Endodermal cell (in vitro differentiated cells): ENCODE data around the gene CHD6. TPM values are rescaled to one million over a fixed set of nuclear protein-coding genes. Genes with fewer than 3 reads are reported as not detected.

Source experiments
- DNase-seq: peaks from one replicate; pipeline ENCODE4 v3.0.0-alpha.2; 2017
- H3K27ac ChIP-seq: 2 replicates; pipeline ENCODE4 v1.5.1; 2013; ENCODE audit warnings: mild to moderate bottlenecking, low read depth, low read length, moderate library complexity
- H3K27me3 ChIP-seq: 2 replicates; pipeline ENCODE4 v1.6.1; 2013; ENCODE audit warnings: mild to moderate bottlenecking, low read length, moderate library complexity; ENCODE audit not compliant: insufficient read depth, control insufficient read depth, poor library complexity, severe bottlenecking
- H3K36me3 ChIP-seq: 2 replicates; pipeline ENCODE4 v1.7.0; 2013; ENCODE audit warnings: mild to moderate bottlenecking, low read length, moderate library complexity; ENCODE audit not compliant: control insufficient read depth, insufficient read depth
- H3K4me1 ChIP-seq: one replicate; pipeline ENCODE4 v1.7.0; 2013; ENCODE audit warnings: low read length; ENCODE audit not compliant: control insufficient read depth, insufficient read depth
- H3K4me3 ChIP-seq: 2 replicates; pipeline ENCODE4 v1.5.1; 2013; ENCODE audit warnings: mild to moderate bottlenecking, low read length, moderate library complexity
- H3K9ac ChIP-seq: 2 replicates; pipeline ENCODE4 v1.6.1; 2013; ENCODE audit warnings: mild to moderate bottlenecking, low read length, moderate library complexity; ENCODE audit not compliant: poor library complexity, severe bottlenecking; ENCODE audit errors: extremely low read depth
- H3K9me3 ChIP-seq: 2 replicates; pipeline ENCODE4 v1.6.1; 2013; ENCODE audit warnings: mild to moderate bottlenecking, low read length, moderate library complexity; ENCODE audit not compliant: control insufficient read depth
- H3K27ac Mint-ChIP-seq: 2 replicates; pipeline ENCODE4 v1.8.0; 2020; ENCODE audit warnings: mixed read lengths
- H3K27me3 Mint-ChIP-seq: 2 replicates; pipeline ENCODE4 v1.8.0; 2021; ENCODE audit warnings: mild to moderate bottlenecking, mixed read lengths; ENCODE audit not compliant: insufficient read depth
- H3K36me3 Mint-ChIP-seq: 2 replicates; pipeline ENCODE4 v1.8.0; 2020; ENCODE audit warnings: low read depth, mixed read lengths
- H3K4me1 Mint-ChIP-seq: 2 replicates; pipeline ENCODE4 v1.8.0; 2020; ENCODE audit warnings: mixed read lengths
- H3K4me3 Mint-ChIP-seq: 2 replicates; pipeline ENCODE4 v1.8.0; 2020; ENCODE audit warnings: mild to moderate bottlenecking, moderate library complexity, mixed read lengths
- H3K9me3 Mint-ChIP-seq: 2 replicates; pipeline ENCODE4 v1.8.0; 2020; ENCODE audit warnings: mild to moderate bottlenecking, mixed read lengths
- CTCF ChIP-seq: fragments of 200-600 bp; sonication (generic); conservative IDR thresholded peaks from 2 replicates; pipeline ENCODE4 v1.5.0; 2021; ENCODE audit warnings: antibody characterized with exemption, mild to moderate bottlenecking
- WGBS, 2 experiments: methylation state at CpG; one replicate each; pipeline versions ENCODE4 v1.1.5 to v1.1.7; 2013; ENCODE audit warnings: missing lambda C conversion rate in 2 of 2, mixed read lengths in 1 of 2; ENCODE audit not compliant: insufficient coverage in 1 of 2, insufficient read length in 1 of 2; 5-methylcytosine and 5-hydroxymethylcytosine counted together
- total RNA-seq, 2 donors: library from RNA; stranded (reverse); fragmentation: NEBNext Ultra II Directional in 1 of 2; extraction: Animal tissue kit (Norgen Biotek cat#: 25700) in 1 of 2; gene quantifications; 2 replicates in 1 of 2; 3 replicates in 1 of 2; pipeline ENCODE4 v1.2.1, GENCODE V29; 2021

CHD6 gene
- total RNA-seq, 2 donors from 2014 or later: 82.5 to 107 TPM

GRCh38 chr20:41621421-41621820 is 3.2 kb upstream of the CHD6 start:
- Mint-ChIP-seq H3K27me3 (no peaks in the 10 kb centered on the region), H3K27ac (no peak overlapping the region), H3K9me3 (no peaks in the 10 kb centered on the region), H3K4me3 (no peak overlapping the region), H3K36me3 (no peaks in the 10 kb centered on the region), H3K4me1 (peaks cover 20% of the 10 kb centered on the region)
- no peaks in the 10 kb centered on the region for H3K36me3 ChIP-seq
- no peak overlapping the region for H3K9ac ChIP-seq
- no peak overlapping the region for H3K27ac ChIP-seq
- no peaks in the 10 kb centered on the region for H3K27me3 ChIP-seq
- H3K4me3 ChIP-seq: no peak overlapping the region
- WGBS, 2 experiments: 88 to 100% methylated on average over 1 of the region's 1 CpG
- TF ChIP-seq CTCF: no peak
- H3K9me3 ChIP-seq: no peaks in the 10 kb centered on the region
- peaks cover 3% of the 10 kb centered on the region for H3K4me1 ChIP-seq
- no peak for DNase-seq

- Mint-ChIP-seq H3K9me3 (no peaks in the 10 kb centered on the region), H3K27ac (peak overlapping the region; percentile 8), H3K36me3 (no peaks in the 10 kb centered on the region), H3K27me3 (no peaks in the 10 kb centered on the region), H3K4me1 (peaks cover 37% of the 10 kb centered on the region), H3K4me3 (peak overlapping the region; percentile 81)
- DNase-seq: peak; percentile 55
- H3K4me3 ChIP-seq: peak overlapping the region; percentile 82
- peak; percentile 12 for TF ChIP-seq CTCF
- no peak overlapping the region for H3K27ac ChIP-seq
- H3K9me3 ChIP-seq: no peaks in the 10 kb centered on the region
- WGBS, 2 experiments: 59 to 92% methylated on average over 1 to 4 of the region's 5 CpGs
- H3K36me3 ChIP-seq: no peaks in the 10 kb centered on the region
- no peaks in the 10 kb centered on the region for H3K27me3 ChIP-seq
- peaks cover 3% of the 10 kb centered on the region for H3K4me1 ChIP-seq
- no peak overlapping the region for H3K9ac ChIP-seq
These were observed 1.4 kb upstream of the CHD6 start for GRCh38 chr20:41619360-41620100.

GRCh38 chr20:41618807-41619311 is 682 bp upstream of the CHD6 start:
- H3K4me3 Mint-ChIP-seq: peak overlapping the region; percentile 81
- DNase-seq: no peak
- no peak for TF ChIP-seq CTCF
- no peaks in the 10 kb centered on the region for H3K27me3 Mint-ChIP-seq
- H3K9me3 Mint-ChIP-seq: no peaks in the 10 kb centered on the region
- Histone ChIP-seq H3K9me3 (no peaks in the 10 kb centered on the region), H3K27me3 (no peaks in the 10 kb centered on the region), H3K4me3 (peak overlapping the region; percentile 82), H3K36me3 (no peaks in the 10 kb centered on the region), H3K9ac (peak overlapping the region; percentile 28), H3K27ac (no peak overlapping the region), H3K4me1 (peaks cover 3% of the 10 kb centered on the region)
- H3K36me3 Mint-ChIP-seq: no peaks in the 10 kb centered on the region
- peak overlapping the region; percentile 8 for H3K27ac Mint-ChIP-seq
- H3K4me1 Mint-ChIP-seq: peaks cover 43% of the 10 kb centered on the region
- 5 to 6% methylated on average over 18 to 30 of the region's 30 CpGs for WGBS, 2 experiments
